ENCODE results near the gene RPN2. TPM values are rescaled to one million over a fixed set of nuclear protein-coding genes. Genes with fewer than 3 reads are reported as not detected.
"Not testable (repeated sequence)": the region's sequence is repeated elsewhere in the genome, so short reads cannot be mapped to it uniquely, and the experiment has no call there.

The RPN2 gene
- total and polyA plus RNA-seq, 2 donors (not counting 3 experiments of a cell fraction or from before 2014, with no cell fraction given) = 283 to 530 TPM

- dilution Hi-C loops (cut with MboI; ENCODE audit: extremely low pct_ligation_motif_present, low sequenced_read_pairs); H3K9me3 ChIP-seq (replicated peaks; ENCODE audit: control insufficient read depth, insufficient read depth, low read length); BruUV-seq (replicated peaks); H3K4me2 ChIP-seq (ENCODE audit: insufficient read depth, low read length); H3K9ac ChIP-seq (replicated peaks; ENCODE audit: extremely low read depth, insufficient read depth, low read length); H3K4me1 ChIP-seq (ENCODE audit: control insufficient read depth, extremely low read depth, insufficient read depth, low read length); CTCF ChIA-PET; H3K36me3 ChIP-seq (ENCODE audit: control insufficient read depth in 2 of 2, extremely low read depth in 1 of 2, insufficient read depth in 2 of 2, low read length in 2 of 2); H3K9me1 ChIP-seq (replicated peaks; ENCODE audit: control insufficient read depth, extremely low read depth, insufficient read depth, low read length); H3K79me2 ChIP-seq (ENCODE audit: control insufficient read depth, insufficient read depth, low read length); H3K4me3 ChIP-seq (replicated peaks in 1 of 3; ENCODE audit: insufficient read depth in 1 of 3, low read depth in 1 of 3, low read length in 3 of 3); POLR2A ChIA-PET; H3K27ac ChIP-seq (ENCODE audit: insufficient read depth, low read depth, low read length); H3K27me3 ChIP-seq (ENCODE audit: control insufficient read depth in 2 of 2, insufficient read depth in 2 of 2, low read length in 2 of 2); intact Hi-C loops (cut with micrococcal nuclease); H4K20me1 ChIP-seq (replicated peaks; ENCODE audit: control insufficient read depth, extremely low read depth, insufficient read depth, low read length); H2AFZ ChIP-seq (ENCODE audit: low read depth, low read length); FAIRE-seq; DNase-seq (ENCODE audit: low read depth, low spot score): not testable (repeated sequence)
Observed at GRCh38 chr20:37150864-37151263, 28.3 kb upstream of the RPN2 start.

- Histone ChIP-seq H2AFZ (ENCODE audit: low read depth, low read length) (no peak overlapping the region), H3K9me3 (replicated peaks; ENCODE audit: control insufficient read depth, insufficient read depth, low read length) (no peaks in the 10 kb centered on the region), H3K4me3 (replicated peaks in 1 of 3; ENCODE audit: insufficient read depth in 1 of 3, low read depth in 1 of 3, low read length in 3 of 3) (no peak overlapping the region), H3K79me2 (ENCODE audit: control insufficient read depth, insufficient read depth, low read length) (no peaks in the 10 kb centered on the region), H3K27ac (ENCODE audit: insufficient read depth, low read depth, low read length) (no peak overlapping the region), H4K20me1 (replicated peaks; ENCODE audit: control insufficient read depth, extremely low read depth, insufficient read depth, low read length) (no peaks in the 10 kb centered on the region), H3K4me1 (ENCODE audit: control insufficient read depth, extremely low read depth, insufficient read depth, low read length) (no peaks in the 10 kb centered on the region), H3K36me3 (ENCODE audit: control insufficient read depth in 2 of 2, extremely low read depth in 1 of 2, insufficient read depth in 2 of 2, low read length in 2 of 2) (no peaks in the 10 kb centered on the region), H3K9me1 (replicated peaks; ENCODE audit: control insufficient read depth, extremely low read depth, insufficient read depth, low read length) (no peaks in the 10 kb centered on the region), H3K4me2 (ENCODE audit: insufficient read depth, low read length) (no peak overlapping the region), H3K27me3 (ENCODE audit: control insufficient read depth in 2 of 2, insufficient read depth in 2 of 2, low read length in 2 of 2) (no peaks in the 10 kb centered on the region), H3K9ac (replicated peaks; ENCODE audit: extremely low read depth, insufficient read depth, low read length) (no peak overlapping the region)
- no peak for DNase-seq (ENCODE audit: low read depth, low spot score)
- POLR2A ChIA-PET = no interaction called here
- TF ChIP-seq JUN (IDR thresholded peaks at IDR 0.05; ENCODE audit: borderline replicate concordance, insufficient read depth, insufficient read length, low read depth) (no peak), POLR2A (IDR thresholded peaks at IDR 0.05; ENCODE audit: low read depth, low read length) (no peak), MAX (IDR thresholded peaks at IDR 0.05; ENCODE audit: insufficient read depth, insufficient read length) (no peak), EZH2 (IDR thresholded peaks at IDR 0.05; ENCODE audit: borderline replicate concordance, low read depth, low read length, severe bottlenecking) (no peak), POLR2AphosphoS5 (IDR thresholded peaks at IDR 0.05; ENCODE audit: insufficient read depth, low read depth, low read length) (no peak), MYC (IDR thresholded peaks at IDR 0.05; ENCODE audit: low read depth, low read length) (no peak), CTCF (IDR thresholded peaks at IDR 0.05; ENCODE audit: extremely low read depth in 1 of 2, insufficient read depth in 1 of 2, low read depth in 1 of 2, low read length in 2 of 2) (no peak), FOS (IDR thresholded peaks at IDR 0.05; ENCODE audit: borderline replicate concordance, insufficient read depth, low read length) (no peak), GATA2 (IDR thresholded peaks at IDR 0.05; ENCODE audit: insufficient read depth, insufficient read length, low read depth, low read length) (no peak)
- CTCF ChIA-PET = no interaction called here
- intact Hi-C loops (cut with micrococcal nuclease) = no loop called here
- dilution Hi-C loops (cut with MboI; ENCODE audit: extremely low pct_ligation_motif_present, low sequenced_read_pairs) = no loop called here
- BruUV-seq (replicated peaks) = no TSS peak
- FAIRE-seq = no peak
Observed at GRCh38 chr20:37151529-37151928, 27.6 kb upstream of the RPN2 start.
